ENCODE results near the gene STK16.

The STK16 gene

DNA sequence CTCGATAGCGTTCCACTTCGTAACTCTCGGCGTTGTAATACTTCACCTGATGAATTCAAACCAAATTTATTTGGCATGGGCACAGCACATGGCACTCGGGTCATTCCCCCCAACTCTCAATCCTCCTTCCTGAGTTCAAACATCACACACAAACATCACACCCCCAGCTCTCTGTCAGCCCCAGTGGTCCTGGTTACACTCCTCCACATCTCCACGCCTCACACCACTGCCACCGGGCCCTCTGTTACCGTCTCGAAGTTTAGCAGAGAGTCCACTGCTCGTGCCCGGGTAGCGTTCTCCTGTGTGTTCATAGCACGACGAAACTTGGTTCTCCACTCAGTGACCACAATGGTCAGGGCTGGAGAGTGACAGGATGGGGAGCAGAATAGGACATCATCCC lies 31.1 kb upstream of the STK16 start:
- Histone ChIP-seq H3K27ac (ENCODE audit: low read depth, low read length) (no peak overlapping the region), H3K36me3 (ENCODE audit: control insufficient read depth in 1 of 2, insufficient read depth in 2 of 2, low read length in 2 of 2) (peaks cover 9 to 39% of the 10 kb centered on the region in 2 donors), H3K9me3 (ENCODE audit: control insufficient read depth in 1 of 2, low read length in 2 of 2) (no peaks in the 10 kb centered on the region), H3K4me1 (ENCODE audit: control insufficient read depth in 1 of 2, insufficient read depth in 2 of 2, low read length in 2 of 2) (peaks cover 11 to 18% of the 10 kb centered on the region in 2 donors), H3K4me3 (ENCODE audit: low read depth in 1 of 2, low read length in 2 of 2) (no peak overlapping the region), H3K9ac (ENCODE audit: low read depth in 1 of 2, low read length in 2 of 2) (no peak overlapping the region), H3K27me3 (ENCODE audit: control insufficient read depth in 1 of 2, insufficient read depth in 2 of 2, low read length in 2 of 2) (no peaks in the 10 kb centered on the region)

DNA sequence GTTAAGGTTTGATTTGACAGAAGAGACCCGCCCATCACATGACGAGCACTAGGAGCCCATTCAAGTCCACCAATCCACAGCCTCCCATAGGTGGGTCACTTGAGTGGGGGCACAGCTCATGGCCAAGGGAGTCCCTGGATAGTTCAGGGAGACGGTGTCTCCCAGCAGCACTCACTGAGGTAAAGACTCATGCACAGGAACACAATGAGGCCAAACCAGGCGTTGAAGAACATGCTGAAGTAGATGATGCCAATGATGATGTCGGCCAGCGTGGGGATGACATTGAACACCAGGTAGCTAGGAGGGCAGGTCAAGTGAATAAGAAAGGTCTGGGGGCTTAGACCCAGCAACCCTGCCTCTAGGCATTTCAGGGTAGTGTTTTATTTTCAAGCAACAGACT lies 30.5 kb upstream of the STK16 start:
- Histone ChIP-seq H3K36me3 (ENCODE audit: control insufficient read depth in 1 of 2, insufficient read depth in 2 of 2, low read length in 2 of 2) (peaks cover 9 to 37% of the 10 kb centered on the region in 2 donors), H3K27ac (ENCODE audit: low read depth, low read length) (no peak overlapping the region), H3K4me3 (ENCODE audit: low read depth in 1 of 2, low read length in 2 of 2) (no peak overlapping the region), H3K4me1 (ENCODE audit: control insufficient read depth in 1 of 2, insufficient read depth in 2 of 2, low read length in 2 of 2) (peaks cover 17 to 24% of the 10 kb centered on the region in 2 donors), H3K9ac (ENCODE audit: low read depth in 1 of 2, low read length in 2 of 2) (no peak overlapping the region), H3K9me3 (ENCODE audit: control insufficient read depth in 1 of 2, low read length in 2 of 2) (no peaks in the 10 kb centered on the region), H3K27me3 (ENCODE audit: control insufficient read depth in 1 of 2, insufficient read depth in 2 of 2, low read length in 2 of 2) (no peaks in the 10 kb centered on the region)

DNA sequence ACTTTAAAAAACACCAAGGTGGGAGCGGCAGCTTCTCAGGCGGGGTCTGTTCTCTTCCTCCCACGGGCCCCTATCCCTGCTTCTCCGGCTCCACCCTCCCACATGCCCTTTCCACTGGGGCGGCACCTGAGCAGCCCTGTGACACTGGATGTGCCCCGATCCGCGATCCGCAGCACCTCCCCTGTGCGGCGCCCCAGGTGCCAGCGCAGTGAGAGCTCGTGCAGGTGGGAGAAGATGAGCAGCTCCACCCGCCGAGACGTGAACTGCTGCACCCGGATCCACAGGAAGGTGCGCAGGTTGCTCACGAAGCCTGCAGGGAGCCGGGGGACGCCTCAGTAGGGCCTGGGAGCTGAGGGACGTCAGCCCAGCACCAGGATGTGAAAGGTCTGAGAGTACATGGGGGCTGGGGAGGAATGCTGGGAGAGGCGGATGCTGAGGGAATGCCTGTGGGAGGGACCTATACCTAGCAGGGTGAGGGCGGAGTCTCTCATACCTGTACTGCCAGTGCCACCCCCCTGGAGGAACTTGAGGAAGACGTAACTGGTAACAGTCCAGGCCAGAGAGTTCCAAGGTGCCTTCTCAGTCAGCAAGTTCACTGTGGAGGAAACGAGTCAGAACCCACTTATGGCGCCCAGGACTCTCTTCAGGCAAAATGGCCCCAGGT lies 29.3 kb upstream of the STK16 start:
- Histone ChIP-seq H3K36me3 (ENCODE audit: control insufficient read depth in 1 of 2, insufficient read depth in 2 of 2, low read length in 2 of 2) (peaks cover 21 to 42% of the 10 kb centered on the region in 2 donors), H3K27me3 (ENCODE audit: control insufficient read depth in 1 of 2, insufficient read depth in 2 of 2, low read length in 2 of 2) (no peaks in the 10 kb centered on the region), H3K9me3 (ENCODE audit: control insufficient read depth in 1 of 2, low read length in 2 of 2) (no peaks in the 10 kb centered on the region), H3K4me1 (ENCODE audit: control insufficient read depth in 1 of 2, insufficient read depth in 2 of 2, low read length in 2 of 2) (peaks cover 21 to 27% of the 10 kb centered on the region in 2 donors), H3K9ac (ENCODE audit: low read depth in 1 of 2, low read length in 2 of 2) (no peak overlapping the region), H3K4me3 (ENCODE audit: low read depth in 1 of 2, low read length in 2 of 2) (no peak overlapping the region), H3K27ac (ENCODE audit: low read depth, low read length) (no peak overlapping the region)

DNA sequence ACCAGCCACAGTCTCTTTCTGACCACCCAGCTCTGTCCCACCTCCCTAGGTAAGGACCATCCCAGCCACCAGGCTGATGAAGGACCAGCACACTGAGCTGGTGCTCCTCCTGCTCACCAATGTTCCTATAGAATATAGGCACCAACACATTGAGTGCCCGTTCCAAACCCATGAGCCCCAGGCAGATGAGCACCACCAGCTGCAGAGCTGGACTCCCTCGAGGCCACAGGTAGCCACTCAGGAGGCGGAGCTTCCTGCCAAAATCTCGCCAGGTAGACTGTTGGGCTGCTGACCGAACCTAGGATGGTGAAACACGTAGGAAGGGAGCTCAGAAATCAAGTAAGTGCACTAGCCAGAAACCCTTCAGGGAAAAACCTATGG lies 28.8 kb upstream of the STK16 start:
- Histone ChIP-seq H3K36me3 (ENCODE audit: control insufficient read depth in 1 of 2, insufficient read depth in 2 of 2, low read length in 2 of 2) (peaks cover 24 to 48% of the 10 kb centered on the region in 2 donors), H3K27ac (ENCODE audit: low read depth, low read length) (no peak overlapping the region), H3K9ac (ENCODE audit: low read depth in 1 of 2, low read length in 2 of 2) (no peak overlapping the region), H3K9me3 (ENCODE audit: control insufficient read depth in 1 of 2, low read length in 2 of 2) (no peaks in the 10 kb centered on the region), H3K4me1 (ENCODE audit: control insufficient read depth in 1 of 2, insufficient read depth in 2 of 2, low read length in 2 of 2) (peaks cover 21 to 27% of the 10 kb centered on the region in 2 donors), H3K27me3 (ENCODE audit: control insufficient read depth in 1 of 2, insufficient read depth in 2 of 2, low read length in 2 of 2) (no peaks in the 10 kb centered on the region), H3K4me3 (ENCODE audit: low read depth in 1 of 2, low read length in 2 of 2) (no peak overlapping the region)

DNA sequence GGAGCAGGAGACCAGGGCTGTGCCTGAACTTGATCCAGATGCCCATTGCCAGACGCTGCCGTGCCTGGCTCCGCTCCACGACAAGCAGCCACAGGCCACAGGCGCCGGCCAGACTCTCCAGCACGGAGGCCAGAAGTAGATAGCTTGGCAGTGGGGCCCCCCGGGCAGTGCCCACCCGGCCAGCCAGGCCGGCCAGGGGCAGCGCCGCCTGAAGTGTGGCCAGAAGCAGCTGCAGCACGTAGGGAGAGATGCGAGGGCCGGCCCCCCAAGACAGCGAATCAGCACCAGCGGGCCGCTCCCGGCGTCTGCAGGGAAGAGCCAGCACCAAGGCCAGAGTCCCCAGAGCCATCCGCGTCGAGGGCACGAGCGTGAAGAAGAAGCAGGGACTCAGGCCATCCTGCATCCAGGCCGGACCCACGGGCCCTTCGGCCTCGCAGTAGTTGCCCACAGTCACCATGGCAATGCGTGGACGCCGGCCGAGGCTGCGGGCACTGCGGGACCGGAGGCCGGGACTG lies 27.0 kb upstream of the STK16 start:
- peaks cover 21 to 27% of the 10 kb centered on the region in 2 donors for H3K4me1 ChIP-seq (ENCODE audit: control insufficient read depth in 1 of 2, insufficient read depth in 2 of 2, low read length in 2 of 2)
- peak overlapping the region; percentile 74 for H3K27ac ChIP-seq (ENCODE audit: low read depth, low read length)
- peak overlapping the region; percentile 45 for H3K9ac ChIP-seq (ENCODE audit: low read depth in 1 of 2, low read length in 2 of 2)
- peak overlapping the region; percentile 75 to 78 for H3K4me3 ChIP-seq (ENCODE audit: low read depth in 1 of 2, low read length in 2 of 2)
- no peaks in the 10 kb centered on the region for H3K9me3 ChIP-seq (ENCODE audit: control insufficient read depth in 1 of 2, low read length in 2 of 2)
- no peaks in the 10 kb centered on the region for H3K27me3 ChIP-seq (ENCODE audit: control insufficient read depth in 1 of 2, insufficient read depth in 2 of 2, low read length in 2 of 2)
- peaks cover 37 to 55% of the 10 kb centered on the region in 2 donors for H3K36me3 ChIP-seq (ENCODE audit: control insufficient read depth in 1 of 2, insufficient read depth in 2 of 2, low read length in 2 of 2)

DNA sequence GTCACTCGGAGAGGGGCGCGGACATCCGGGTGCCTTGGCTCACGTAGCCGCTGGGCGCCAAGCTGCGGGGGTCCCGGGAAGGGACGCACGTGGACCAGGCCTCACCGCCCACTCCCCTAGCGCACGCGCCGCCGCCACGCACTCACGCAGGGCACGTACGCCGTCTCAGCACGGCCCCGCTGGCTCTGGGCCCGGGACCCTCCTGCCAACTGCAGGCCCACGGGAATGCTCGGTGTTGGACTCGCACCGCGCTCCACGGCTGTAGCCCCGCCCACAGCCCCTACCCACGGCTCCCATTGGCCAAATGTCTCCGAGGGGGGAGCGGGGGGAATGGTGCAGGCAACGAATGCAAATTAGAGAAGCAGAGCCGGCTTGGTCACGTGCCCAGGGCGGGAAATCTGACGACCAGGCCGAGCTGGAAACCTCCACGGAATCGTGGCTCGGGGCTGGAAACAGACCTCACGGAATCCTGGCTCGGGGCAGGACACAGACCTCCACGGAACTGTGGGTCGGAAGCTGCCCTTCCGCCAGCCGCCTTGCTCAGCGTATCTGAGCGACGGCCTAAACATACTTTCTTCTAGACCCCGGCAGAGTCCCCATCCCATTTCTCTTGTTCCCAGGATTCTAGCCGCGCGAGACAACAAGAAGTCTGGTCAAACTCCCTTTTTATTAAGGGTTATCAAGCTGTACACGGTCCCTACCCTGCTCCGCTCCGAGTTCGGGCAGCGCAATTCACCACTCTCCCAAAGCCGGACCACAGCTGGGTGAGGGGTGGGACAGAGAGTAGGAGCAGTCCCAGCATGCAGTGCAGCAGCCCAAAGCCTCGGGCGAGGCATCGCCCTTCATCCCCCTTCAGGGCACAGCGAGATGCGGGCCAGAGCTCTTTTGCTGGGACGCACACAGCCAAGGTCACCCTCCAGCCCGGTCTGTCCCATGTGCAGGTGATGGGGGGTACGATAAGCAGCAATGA lies 26.3 kb upstream of the STK16 start, which contains the start of gene ABCB6:
Gene ABCB6, minus strand, starts transcription at position 227 of the 970 bp plus-strand sequence. CDS start 285 bp downstream, outside the sequence.
- peaks cover 45 to 55% of the 10 kb centered on the region in 2 donors for H3K36me3 ChIP-seq (ENCODE audit: control insufficient read depth in 1 of 2, insufficient read depth in 2 of 2, low read length in 2 of 2)
- peak within 1 kb of the TSS; percentile 45 for H3K9ac ChIP-seq (ENCODE audit: low read depth in 1 of 2, low read length in 2 of 2)
- peak within 1 kb of the TSS; percentile 75 to 78 for H3K4me3 ChIP-seq (ENCODE audit: low read depth in 1 of 2, low read length in 2 of 2)
- peak within 1 kb of the TSS; percentile 74 for H3K27ac ChIP-seq (ENCODE audit: low read depth, low read length)
- no peaks in the 10 kb centered on the region for H3K9me3 ChIP-seq (ENCODE audit: control insufficient read depth in 1 of 2, low read length in 2 of 2)
- no peaks in the 10 kb centered on the region for H3K27me3 ChIP-seq (ENCODE audit: control insufficient read depth in 1 of 2, insufficient read depth in 2 of 2, low read length in 2 of 2)
- H3K4me1 ChIP-seq (ENCODE audit: control insufficient read depth in 1 of 2, insufficient read depth in 2 of 2, low read length in 2 of 2), result peaks cover 21 to 27% of the 10 kb centered on the region in 2 donors

DNA sequence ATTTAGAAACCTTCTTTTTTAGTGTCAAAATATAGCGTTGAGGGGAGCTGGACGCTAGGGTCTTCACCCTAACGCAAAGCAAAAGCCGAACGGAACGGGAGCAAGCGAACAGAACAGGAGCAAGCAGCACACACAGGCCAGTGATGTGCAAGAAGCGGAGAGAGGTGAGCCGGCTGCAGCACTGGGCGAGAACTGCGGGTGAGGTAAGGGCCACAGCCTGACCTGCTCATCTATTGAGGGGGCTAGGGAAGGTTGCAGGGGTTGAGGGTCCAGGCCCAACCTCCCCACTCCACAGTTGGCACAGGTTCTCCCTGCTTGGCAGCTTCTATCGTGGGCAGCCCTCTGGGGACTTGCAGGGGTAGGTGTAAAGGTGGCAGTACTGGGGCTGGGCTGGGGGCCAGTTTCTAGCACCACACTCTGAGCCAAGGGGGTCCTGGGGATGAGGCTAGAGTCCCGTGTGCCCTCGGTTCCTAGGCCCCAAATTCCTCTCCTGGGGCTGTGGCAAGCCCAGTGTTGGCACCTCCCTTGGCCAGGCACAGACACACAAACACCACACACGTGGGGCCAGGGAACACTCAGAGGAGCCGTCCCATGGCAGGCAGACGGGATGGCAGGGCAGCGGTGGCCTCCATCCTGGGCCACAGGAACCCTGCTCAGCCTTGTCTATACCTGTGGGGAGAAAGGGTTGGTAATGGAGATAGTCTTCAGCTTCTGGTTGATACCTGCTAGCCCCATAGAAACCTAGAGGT lies 25.3 kb upstream of the STK16 start:
- Histone ChIP-seq H3K27ac (ENCODE audit: low read depth, low read length) (no peak overlapping the region), H3K9ac (ENCODE audit: low read depth in 1 of 2, low read length in 2 of 2) (no peak overlapping the region), H3K4me3 (ENCODE audit: low read depth in 1 of 2, low read length in 2 of 2) (peak overlapping the region in 1 of 2 donors; percentile 75), H3K4me1 (ENCODE audit: control insufficient read depth in 1 of 2, insufficient read depth in 2 of 2, low read length in 2 of 2) (peaks cover 21 to 27% of the 10 kb centered on the region in 2 donors), H3K27me3 (ENCODE audit: control insufficient read depth in 1 of 2, insufficient read depth in 2 of 2, low read length in 2 of 2) (no peaks in the 10 kb centered on the region), H3K36me3 (ENCODE audit: control insufficient read depth in 1 of 2, insufficient read depth in 2 of 2, low read length in 2 of 2) (peaks cover 45 to 55% of the 10 kb centered on the region in 2 donors), H3K9me3 (ENCODE audit: control insufficient read depth in 1 of 2, low read length in 2 of 2) (no peaks in the 10 kb centered on the region)

DNA sequence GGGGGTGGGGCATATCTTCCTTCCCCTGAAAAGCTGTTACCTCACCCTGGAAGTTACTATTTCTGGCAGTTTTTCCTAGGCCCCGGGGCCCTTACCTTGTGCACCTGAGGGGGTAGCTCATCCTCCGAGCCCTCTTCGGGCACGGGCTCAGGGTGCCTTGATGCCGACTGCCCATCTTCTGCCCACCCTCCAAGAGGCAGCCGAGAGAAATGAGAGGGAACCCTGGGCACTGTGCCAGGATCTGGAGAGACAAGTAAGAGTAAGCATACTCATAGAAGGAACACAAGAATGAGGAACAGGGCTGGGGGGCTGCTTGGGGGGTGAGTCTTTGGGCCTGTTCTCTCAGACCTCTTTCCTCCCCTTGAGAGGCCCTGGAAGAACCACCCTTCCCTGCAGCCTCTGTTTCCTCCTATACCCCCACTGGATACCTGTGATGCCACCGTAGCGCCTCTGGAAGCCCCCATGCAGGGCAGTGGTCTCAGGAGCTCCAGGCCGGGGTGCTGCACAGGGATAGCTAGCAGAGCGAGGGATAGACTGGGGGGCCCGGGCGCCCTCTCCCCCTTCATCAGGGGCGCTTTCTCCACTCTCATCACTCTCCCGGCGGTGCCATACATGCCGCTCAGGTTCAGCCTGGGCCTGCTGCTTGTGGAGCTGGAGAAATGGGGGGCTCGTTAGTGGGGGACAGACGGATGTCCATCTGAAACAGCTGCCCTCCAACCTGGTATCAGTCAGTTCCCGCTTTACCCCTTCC lies 24.5 kb upstream of the STK16 start:
- Histone ChIP-seq H3K27ac (ENCODE audit: low read depth, low read length) (no peak overlapping the region), H3K9me3 (ENCODE audit: control insufficient read depth in 1 of 2, low read length in 2 of 2) (no peaks in the 10 kb centered on the region), H3K27me3 (ENCODE audit: control insufficient read depth in 1 of 2, insufficient read depth in 2 of 2, low read length in 2 of 2) (no peaks in the 10 kb centered on the region), H3K4me1 (ENCODE audit: control insufficient read depth in 1 of 2, insufficient read depth in 2 of 2, low read length in 2 of 2) (peaks cover 21 to 27% of the 10 kb centered on the region in 2 donors), H3K9ac (ENCODE audit: low read depth in 1 of 2, low read length in 2 of 2) (no peak overlapping the region), H3K36me3 (ENCODE audit: control insufficient read depth in 1 of 2, insufficient read depth in 2 of 2, low read length in 2 of 2) (peaks cover 51 to 63% of the 10 kb centered on the region in 2 donors), H3K4me3 (ENCODE audit: low read depth in 1 of 2, low read length in 2 of 2) (no peak overlapping the region)

DNA sequence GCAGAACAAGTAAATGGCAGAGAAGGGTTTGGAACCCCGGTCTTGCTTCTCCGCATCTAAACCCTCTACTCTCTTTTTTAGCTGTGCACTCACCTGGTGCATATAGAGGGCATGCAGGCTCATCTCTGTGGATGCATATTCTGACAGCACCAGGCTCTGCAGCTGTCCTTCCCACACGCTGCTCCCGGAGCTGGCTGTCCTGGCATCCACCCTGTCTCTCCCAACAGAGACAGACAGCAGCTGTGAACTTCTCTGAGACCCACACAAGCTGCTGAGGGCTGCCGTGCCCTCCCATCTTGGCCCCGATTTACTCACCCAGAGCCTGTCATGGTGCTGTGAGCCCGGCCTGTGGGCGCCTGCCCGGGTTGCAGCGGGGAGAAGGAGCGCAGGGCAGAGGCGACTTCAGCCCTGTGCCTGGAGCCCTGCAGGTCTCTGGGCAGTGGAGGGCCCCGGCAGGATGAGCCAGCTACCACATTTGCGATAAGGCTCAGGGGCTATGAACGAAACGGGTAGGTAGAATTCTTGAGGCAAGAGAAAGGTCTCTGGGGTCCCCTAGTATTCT lies 23.2 kb upstream of the STK16 start:
- Histone ChIP-seq H3K36me3 (ENCODE audit: control insufficient read depth in 1 of 2, insufficient read depth in 2 of 2, low read length in 2 of 2) (peaks cover 57 to 71% of the 10 kb centered on the region in 2 donors), H3K4me3 (ENCODE audit: low read depth in 1 of 2, low read length in 2 of 2) (no peak overlapping the region), H3K9ac (ENCODE audit: low read depth in 1 of 2, low read length in 2 of 2) (no peak overlapping the region), H3K9me3 (ENCODE audit: control insufficient read depth in 1 of 2, low read length in 2 of 2) (no peaks in the 10 kb centered on the region), H3K27me3 (ENCODE audit: control insufficient read depth in 1 of 2, insufficient read depth in 2 of 2, low read length in 2 of 2) (no peaks in the 10 kb centered on the region), H3K4me1 (ENCODE audit: control insufficient read depth in 1 of 2, insufficient read depth in 2 of 2, low read length in 2 of 2) (peaks cover 21 to 27% of the 10 kb centered on the region in 2 donors), H3K27ac (ENCODE audit: low read depth, low read length) (no peak overlapping the region)

All from duodenal mucosa (tissue), 2 donors.